ENCODE measurements around the gene ACE. TPM values are rescaled to one million over a fixed set of nuclear protein-coding genes. Genes with fewer than 3 reads are reported as not detected.
A peak's percentile ranks its signal among the peaks of the same experiment; 100 is the strongest.

Gene ACE
- 1 to 10 TPM; 4.3 to 7.0 TPM for total RNA-seq
- long read RNA-seq, partial matches to known transcripts, result 2 of 2 reads
- long read RNA-seq, other reads (novel, unspliced or antisense), result 0 of 2 reads

DNA sequence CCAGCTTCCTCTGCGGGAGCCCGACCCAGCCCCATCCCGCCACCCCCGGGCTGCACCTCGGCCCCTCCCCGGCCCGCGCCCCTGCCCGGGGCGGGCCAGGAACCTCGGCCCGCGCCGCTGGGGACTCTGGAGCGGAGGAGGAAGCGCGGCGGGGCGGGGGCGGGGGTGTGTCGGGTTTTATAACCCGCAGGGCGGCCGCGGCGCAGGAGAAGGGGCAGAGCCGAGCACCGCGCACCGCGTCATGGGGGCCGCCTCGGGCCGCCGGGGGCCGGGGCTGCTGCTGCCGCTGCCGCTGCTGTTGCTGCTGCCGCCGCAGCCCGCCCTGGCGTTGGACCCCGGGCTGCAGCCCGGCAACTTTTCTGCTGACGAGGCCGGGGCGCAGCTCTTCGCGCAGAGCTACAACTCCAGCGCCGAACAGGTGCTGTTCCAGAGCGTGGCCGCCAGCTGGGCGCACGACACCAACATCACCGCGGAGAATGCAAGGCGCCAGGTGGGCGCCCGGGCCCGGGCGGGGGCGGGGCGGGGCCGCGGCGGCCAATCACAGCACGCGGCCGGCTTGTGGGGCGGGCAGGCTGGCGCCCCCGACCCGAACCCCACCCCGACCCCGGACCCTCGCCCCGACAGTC, at the start of gene ACE:
ACE (plus strand) TSS at position 208 of the 626 bp plus-strand sequence; CDS start at position 242, 34 bp downstream.
- intact Hi-C loops (cut with DNase I), result loop anchor here in 1 of 2 donors (5.0 kb wide), 1 partner anchor 50 kb away; no protein-coding TSS in a partner anchor
- ATAC-seq (peak; percentile 27 to 53), DNase-seq (no peak)

DNA sequence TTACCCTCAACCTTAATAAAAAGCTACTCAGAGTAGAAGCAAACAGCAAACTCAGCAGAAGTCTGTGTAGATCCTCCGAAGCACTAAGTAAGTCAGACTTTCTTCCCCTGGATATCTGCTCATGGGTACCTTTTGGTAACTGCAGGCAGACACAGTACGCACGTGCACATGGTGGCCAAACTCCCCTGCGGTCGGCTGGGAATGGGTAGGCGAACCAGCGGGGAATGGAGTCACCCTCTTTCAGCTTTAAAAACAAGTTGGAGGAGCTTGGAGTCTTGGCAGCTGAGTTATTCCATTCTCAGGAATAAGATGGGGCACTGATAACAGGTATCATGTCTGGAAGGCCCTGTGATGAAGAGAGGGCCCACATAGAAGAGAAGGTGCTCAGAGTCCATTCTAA, 47.1 kb upstream of the ACE start:
- intact Hi-C loops (cut with DNase I), result loop anchor here in 1 of 2 donors (5.0 kb wide), 2 partner anchors 48 to 183 kb away; partner anchors contain the start of gene ACE
- ATAC-seq (no peak), DNase-seq (no peak)

DNA sequence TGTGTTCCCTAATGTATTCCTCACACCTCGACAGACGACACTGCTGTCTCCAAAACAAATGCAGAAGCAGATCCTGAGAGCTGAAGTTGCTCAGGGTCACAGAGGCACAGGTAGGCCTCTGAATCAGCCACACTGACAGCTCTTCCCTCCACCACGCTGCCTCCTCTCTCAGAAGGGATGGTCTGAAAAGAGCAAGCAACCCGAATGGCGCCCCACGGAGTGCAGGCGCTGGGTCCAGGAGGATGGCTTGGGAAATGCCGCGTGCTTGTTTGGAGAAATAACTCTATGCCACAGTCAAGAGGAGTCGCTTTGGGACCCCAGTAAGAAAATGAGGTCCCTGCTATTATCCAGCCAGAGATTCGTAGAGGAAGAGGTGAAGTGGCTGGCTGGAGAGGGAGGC, 46.6 kb upstream of the ACE start:
- no peak for DNase-seq
- no peak for ATAC-seq

DNA sequence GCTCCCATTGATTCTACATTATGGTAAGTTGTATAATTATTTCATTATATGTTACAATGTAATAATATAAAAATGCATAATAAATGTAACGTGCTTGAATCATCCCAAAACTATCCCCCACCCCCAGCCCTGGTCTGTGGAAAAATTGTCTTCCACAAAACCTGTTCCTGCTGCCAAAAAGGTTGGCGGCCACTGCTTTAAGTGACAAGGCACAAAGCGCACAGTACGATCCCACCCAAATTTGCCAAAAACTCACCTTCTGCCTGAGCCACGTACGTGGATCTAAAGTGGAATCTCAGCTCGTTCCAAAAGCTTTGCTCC, 45.3 kb upstream of the ACE start:
- ATAC-seq (no peak), DNase-seq (no peak)
- intact Hi-C loops (cut with DNase I), result no loop called here

More for the DNA sequence above, 46.6 kb upstream of the ACE start:
- intact Hi-C loops (cut with DNase I), result no loop called here

DNA sequence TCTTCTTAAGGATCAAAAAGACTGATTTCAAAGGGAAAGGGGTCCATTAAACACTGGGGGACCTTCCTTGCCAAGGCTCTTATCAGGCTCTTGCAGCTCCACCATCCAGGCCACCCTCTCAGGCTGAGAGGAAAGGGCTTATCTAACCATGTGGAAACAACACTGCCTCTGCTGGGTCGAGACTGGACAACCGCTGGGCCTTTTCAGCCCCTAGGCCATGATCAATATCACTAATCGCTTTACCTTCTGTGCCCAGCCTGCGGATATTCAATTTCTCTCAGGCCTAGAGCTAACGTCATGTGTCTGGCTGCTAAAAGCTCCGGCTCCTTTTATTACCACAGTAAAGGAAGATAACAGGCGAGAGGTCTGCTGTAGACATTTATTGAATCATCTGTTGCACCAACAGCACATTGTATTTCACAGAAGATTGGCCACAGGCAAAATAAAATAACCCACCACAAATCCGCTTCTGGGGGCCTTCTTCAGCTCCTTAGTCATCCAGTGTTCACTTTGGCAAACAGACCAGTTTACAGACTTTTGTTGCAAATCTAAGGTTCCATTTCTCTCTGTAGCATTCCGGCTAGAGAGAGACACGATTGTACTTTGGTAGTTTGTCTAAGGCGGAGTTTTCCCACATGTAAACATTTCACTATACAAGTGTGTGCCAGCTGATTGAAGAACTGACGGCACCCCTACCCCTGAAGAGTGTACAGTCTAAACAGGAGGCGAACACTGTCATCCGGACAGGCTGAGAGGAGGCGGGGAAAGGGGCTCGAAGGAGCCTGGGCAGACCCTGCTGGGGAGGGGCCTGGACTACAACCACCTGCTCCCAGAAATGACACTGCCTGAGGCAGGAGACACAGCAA, 44.7 kb upstream of the ACE start:
- ATAC-seq (no peak), DNase-seq (peak; percentile 35)
- intact Hi-C loops (cut with DNase I), result no loop called here

DNA sequence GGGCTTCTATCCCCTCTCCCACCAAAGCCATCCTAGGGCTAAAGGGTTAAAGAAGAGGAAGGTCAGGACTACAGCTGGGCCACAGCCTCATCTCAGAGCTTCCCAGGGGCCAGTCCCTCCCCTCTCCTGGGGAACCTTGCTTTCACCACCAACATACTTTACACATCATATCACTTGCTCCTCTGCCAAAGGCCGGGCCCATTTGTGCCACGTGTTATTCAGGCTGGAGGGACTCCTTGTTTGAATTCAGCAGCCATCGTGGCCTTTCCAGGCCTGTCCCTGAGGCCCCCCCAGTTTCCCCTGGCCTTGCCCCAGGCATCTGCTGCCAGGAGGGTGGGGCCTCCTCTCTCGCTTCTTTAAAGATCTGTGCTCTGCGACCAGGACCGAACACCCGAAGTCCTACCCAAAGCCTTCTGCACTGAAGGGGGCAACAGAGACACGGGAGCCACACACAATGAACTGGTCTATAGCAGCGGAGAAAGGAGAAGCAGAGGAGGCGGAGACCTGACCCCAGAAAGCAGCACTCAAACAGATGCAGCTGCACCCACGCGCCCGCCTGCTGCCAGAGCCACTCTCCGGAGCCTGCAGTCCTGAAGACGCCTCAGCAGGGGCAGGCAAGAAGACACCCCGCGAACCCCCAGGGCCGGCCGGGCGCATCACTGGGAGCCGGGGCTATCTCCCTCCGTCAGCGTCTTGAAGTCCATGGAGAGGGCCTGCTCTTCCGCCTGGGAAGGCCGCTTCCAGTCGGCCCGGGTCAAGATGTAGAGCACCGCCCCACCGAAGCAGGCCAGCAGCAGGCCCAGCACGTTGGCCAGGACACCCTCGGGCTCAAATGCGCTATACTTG, 42.9 kb upstream of the ACE start:
- intact Hi-C loops (cut with DNase I), result no loop called here
- DNase-seq (peak; percentile 86), ATAC-seq (peak; percentile 79 to 81)

DNA sequence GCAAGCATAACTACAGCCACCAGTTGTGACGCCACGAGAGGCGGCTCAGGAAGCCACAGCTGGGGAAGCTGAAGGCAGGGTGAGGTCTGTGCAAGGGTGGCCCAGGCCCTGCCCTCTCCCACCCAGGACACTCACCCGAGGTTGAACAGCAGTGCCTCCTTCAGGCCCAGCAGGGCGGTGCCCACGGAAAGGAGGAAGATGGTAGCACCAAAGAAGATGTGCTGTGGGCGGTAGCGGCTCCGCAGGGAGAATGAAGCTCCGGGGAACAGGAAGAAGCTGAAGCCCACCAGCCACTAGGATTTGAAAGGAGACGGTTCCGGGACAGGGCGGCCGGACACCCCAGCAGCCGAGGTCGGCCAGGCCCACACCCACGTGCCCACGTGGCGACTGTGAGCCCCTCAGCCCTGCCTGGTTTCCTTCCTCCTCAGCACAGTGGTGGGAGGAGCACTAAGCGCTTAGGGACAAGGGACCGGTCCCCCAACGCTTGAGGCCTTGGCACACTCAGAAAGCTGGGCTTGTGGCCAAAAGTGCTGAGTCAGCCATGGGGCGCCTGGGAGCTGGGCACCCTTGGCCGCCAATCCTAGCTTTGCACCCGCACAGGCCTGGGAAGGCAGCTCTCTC, 41.8 kb upstream of the ACE start:
- intact Hi-C loops (cut with DNase I), result no loop called here
- DNase-seq, result peak; percentile 80
- peak; percentile 50 to 53 for ATAC-seq

DNA sequence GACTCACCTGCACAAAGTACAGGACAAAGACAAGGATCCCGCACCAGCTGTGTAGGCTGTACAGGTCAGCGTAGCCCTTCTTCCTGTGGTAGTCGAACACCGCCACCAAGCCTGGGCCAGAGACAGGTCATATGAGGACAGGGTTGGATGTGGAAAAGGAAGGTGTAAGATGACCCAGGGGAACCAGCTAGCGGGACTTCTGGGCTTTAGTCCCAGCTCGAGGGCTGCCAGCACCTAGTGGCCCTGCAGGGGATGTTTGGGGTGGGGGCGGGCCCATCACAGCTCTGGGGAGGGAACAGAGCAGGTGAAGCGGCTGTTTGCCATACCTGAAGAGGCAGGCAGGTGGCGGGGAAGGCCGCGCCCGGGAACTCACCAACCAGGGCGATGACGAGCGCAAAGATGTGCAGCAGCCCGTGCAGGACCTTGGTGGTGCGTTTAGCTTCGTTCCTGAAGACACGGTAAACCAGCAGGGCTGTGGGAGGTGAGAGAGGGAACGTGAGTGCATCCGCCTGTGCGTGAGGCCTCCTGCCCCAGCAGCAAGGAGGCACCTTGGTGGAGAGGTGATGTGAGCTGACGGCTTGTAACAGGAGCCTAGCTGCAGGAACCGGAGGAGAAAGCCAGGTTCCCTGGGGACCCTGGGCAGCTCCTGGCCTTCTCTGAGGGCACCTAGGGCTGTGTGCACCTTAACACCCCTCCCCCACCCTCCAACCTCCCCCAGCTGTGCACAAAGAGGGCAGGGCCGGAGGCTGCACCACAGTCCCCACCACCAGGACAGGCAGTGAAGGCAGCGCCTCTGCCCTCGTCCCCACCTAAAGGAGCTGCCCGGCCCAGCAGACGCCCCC, 41.0 kb upstream of the ACE start:
- ATAC-seq, result no peak
- no peak for DNase-seq

DNA sequence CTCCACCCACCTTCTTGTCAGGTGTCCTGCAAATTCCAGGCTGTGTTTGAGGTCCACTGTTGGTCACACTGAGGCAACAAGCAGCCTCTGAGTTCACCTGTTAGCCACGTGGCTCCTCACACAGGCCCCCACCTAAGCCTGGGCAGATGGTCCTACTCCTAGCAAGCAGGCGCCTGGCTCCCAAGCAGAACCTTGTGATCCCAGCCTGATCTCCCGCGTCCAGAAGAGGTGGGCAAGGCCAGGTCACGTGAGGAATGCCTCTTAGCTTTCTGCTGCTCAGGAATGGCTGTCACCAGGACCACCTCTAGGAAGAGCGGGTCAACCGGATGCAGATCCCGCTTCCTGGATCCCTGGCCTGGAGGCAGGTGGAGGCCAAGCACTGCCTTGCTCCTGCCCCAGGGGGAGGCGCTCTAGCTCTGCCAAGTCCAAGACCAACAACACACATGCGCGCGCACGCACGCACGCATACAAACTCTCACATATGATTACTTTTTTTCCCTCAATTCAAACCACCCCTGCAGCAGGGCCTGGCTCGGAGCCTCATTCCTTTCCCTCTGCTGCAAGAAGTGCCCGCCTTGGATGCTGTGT, 40.2 kb upstream of the ACE start:
- intact Hi-C loops (cut with DNase I), result no loop called here
- DNase-seq (peak; percentile 38), ATAC-seq (no peak)

More for the DNA sequence above, 41.0 kb upstream of the ACE start:
- intact Hi-C loops (cut with DNase I), result no loop called here

DNA sequence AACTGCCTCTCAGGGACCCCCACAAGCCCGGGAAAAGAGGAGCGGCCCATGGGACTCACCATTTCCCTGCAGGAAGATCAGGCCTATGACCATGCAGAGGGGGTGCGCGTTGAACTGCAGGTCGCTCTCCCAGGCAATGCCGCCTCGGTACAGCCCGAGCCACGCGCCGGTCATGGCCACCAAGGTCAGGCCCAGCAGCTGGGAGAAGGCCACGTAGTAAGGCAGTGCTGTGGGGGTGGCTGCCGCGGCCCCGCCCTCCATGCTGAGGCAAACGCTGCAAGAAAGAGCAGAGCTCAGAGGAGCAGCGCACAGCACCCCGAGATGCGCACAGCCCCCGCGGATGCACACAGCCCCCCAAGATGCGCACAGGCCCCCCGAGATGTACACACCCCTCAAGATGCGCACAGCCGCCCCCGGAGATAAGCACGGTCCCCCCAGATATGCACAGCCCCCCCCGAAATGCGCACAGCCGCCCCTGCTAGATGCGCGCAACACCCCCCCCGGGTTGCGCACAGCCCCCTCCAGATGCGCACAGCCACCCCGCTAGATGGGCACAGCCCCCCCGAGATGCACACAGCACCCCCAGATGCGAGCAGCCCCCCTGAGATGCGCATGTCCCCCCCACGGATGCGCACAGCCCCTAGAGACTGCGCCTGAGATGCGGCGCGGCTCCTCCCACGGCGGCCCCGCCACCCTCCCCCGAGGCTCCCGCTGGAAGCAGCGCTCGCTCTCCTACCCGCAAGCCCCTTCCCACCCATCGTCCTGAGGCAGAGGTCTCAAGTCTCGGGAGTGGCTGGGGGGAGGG, 39.4 kb upstream of the ACE start:
- ATAC-seq, result no peak
- intact Hi-C loops (cut with DNase I), result no loop called here
- DNase-seq, result peak; percentile 44

DNA sequence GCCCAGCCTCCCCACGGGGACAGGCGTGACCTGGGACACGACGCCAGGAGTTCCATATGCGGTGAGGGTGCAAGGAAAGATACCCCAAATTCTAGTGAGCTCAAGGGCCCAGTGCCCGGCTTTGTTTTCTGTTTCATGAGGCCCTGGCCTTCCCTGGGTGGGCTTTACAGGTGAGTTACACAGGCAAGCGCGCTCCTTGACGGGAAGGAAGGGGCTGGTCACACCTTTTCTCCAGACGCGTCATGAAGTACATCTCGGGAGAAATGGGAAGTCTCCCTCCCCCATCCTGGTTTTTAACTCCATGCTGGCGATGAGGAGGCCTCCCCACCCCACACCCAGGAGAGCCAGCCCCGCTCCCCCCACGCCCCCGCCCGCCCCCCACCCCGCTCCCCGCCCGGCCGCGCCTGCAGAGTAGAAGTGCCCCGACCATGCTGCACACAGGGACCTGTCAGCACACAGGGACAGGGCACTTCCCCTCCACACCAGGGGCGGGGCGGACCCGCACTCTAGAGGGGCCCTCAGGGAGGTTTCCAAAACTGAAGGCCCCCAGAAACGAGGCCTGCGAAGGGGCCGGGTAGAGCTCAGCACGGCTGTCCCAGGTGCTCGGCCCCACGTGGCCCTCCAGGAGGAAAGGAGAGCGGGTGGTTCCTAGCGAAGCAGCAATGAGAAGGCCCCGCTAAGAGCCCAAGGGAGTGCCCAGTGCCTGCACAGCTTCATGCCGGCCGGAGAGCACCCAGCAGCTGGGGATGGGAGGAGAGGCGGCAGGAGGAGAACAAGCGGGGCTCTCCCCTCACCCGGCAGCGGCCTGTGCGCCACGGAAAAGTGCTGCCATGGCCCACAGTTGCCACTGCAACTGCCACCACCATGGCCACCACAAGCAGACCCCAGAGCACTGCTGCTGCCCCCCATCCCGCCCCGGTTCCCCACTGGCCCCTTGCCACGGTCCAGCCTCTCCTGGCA, 38.5 kb upstream of the ACE start:
- DNase-seq, result no peak
- intact Hi-C loops (cut with DNase I), result no loop called here
- no peak for ATAC-seq

DNA sequence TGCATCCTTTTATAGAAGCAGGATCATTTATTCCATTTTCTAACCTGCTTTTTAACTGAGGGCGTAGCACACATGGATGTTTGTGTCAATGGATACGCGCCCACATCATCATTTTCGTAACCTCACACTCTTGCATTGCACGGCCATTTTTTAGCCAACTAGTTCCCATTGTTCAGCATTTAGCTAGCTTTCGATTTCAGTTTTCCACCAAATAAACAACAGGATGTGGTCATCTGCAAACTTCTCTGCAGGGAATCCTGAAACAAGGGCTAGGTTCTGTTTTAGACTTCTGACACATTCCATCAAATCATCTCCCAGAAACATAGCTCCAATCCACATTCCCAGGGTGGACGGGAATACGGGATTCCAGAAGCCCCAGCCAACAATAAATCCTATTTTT, 37.2 kb upstream of the ACE start:
- no peak for DNase-seq
- intact Hi-C loops (cut with DNase I), result no loop called here
- ATAC-seq, result peak in 1 of 2 donors; percentile 21

DNA sequence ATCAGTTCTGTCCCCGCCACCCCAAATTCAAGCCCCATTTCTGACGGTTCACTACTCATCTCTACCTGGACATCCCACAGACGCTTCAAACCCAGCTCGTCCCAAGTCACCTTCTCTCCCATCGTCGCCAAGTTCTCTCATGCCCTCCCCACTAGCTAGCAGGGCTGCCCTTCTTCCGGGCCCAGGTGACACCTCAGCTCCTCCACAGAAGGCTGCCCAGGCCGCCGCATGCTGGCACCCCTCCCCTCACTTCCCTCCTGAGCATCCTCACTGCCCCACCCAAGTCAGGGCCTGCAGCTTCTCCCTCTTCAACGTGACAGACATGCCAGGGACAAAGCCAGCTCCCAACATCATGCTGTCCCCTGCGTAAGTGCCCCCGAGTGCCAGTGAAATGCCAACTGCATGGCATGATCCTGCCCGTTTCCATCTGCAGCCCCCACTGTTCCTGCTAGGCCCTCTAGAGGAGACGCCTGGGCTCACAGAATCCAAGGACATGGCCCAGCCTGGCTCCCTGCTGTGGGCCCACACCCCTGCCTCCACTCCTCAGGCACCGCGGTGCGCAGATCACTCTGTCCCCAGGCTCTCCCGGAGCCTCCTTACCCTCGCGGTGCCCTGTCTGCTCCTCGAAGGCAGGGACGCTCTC, 36.6 kb upstream of the ACE start:
- intact Hi-C loops (cut with DNase I), result no loop called here
- ATAC-seq, result peak; percentile 14 to 42
- DNase-seq, result peak; percentile 39

DNA sequence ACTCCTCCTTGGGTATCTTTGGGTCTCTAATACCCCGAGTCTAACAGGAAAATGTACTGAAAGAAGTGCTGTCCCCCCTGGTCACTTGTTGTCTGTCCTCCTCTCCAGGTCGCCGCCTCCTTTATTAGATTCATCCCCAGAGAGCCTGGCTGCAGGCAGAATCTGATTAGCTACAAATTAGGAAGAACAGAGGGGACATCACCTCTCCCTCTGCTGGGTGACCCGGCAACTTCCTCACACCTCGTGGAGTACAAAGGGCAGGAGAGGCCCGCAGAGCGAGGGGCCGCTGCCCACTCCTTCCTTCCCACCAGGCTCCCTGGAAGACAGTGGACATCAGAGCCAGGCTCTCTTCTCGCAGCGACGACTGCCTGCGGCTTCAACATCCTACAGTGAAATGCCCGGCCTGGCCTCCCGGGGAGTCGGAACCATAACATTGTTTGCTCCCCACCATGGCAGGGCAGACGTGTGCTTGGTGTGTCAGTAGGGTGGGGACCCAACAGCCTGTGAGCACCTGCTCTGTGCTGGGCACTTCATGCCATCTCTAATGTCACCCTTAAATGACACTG, 36.0 kb upstream of the ACE start:
- intact Hi-C loops (cut with DNase I), result no loop called here
- DNase-seq (no peak), ATAC-seq (no peak)

DNA sequence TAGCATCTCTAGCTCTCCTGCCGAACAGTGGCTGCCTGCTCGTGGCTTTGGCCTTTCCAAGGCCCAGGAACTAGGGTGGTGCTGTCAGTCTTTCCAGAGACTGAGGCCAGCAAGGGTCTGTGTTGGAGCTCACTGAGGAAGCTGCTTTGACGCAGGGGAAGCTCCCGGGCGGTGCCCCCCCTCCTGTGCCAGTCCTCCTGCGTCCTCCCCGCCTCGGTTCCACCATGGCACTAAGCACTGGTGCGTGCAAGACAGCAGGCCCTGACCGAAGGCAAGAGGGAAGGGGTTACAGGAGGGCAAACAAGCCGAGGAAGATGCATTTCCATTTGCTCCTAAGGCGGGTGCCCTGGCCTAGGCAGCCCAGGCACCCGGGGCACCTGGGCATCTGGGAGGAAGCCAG, 35.2 kb upstream of the ACE start:
- intact Hi-C loops (cut with DNase I), result no loop called here
- ATAC-seq (no peak), DNase-seq (no peak)

Measured in left cardiac atrium (tissue), 4 donors.